Activated T-helper 1 cell treated with anti-CD3 and anti-CD28 coated beads, Interleukin-12 subunit alpha, Interleukin-12 subunit beta, Interleukin-2, Interleukin-4 antibody, amounts not matched to agents 30 ng/mL and 10 ng/mL and 1 ng/mL, durations not matched to agents 14 hours and 24 hours and 36 hours (primary cell): ENCODE measurements around the gene PAX7. TPM values are rescaled to one million over a fixed set of nuclear protein-coding genes. Genes with fewer than 3 reads are reported as not detected.

Experiments used
- DNase-seq: peaks from one replicate; pipeline ENCODE4 v3.0.0; 2021; ENCODE audit warnings: low spot score
- H3K27ac Mint-ChIP-seq: one replicate; pipeline ENCODE4 v1.8.0; 2021; ENCODE audit warnings: mild to moderate bottlenecking, mixed read lengths
- H3K27me3 Mint-ChIP-seq: one replicate; pipeline ENCODE4 v1.8.0; 2022; ENCODE audit warnings: mild to moderate bottlenecking, moderate library complexity, mixed read lengths; ENCODE audit not compliant: insufficient read depth
- H3K36me3 Mint-ChIP-seq: one replicate; pipeline ENCODE4 v1.8.0; 2021; ENCODE audit warnings: low read depth, mixed read lengths
- H3K4me1 Mint-ChIP-seq: one replicate; pipeline ENCODE4 v1.8.0; 2021; ENCODE audit warnings: low read depth, mixed read lengths
- H3K4me3 Mint-ChIP-seq: one replicate; pipeline ENCODE4 v1.8.0; 2021; ENCODE audit warnings: mild to moderate bottlenecking, moderate library complexity, mixed read lengths
- H3K9me3 Mint-ChIP-seq: one replicate; pipeline ENCODE4 v1.8.0; 2021; ENCODE audit warnings: mixed read lengths
- intact Hi-C: fragments of 100-400 bp; cut with micrococcal nuclease; formaldehyde crosslinking; loops from one replicate; pipeline ENCODE4 v1.15.1; 2024
- total RNA-seq: library from RNA; stranded (reverse); gene quantifications from 2 replicates; pipeline ENCODE4 v1.2.3, GENCODE V29; 2022

The PAX7 gene
- total RNA-seq, 1 donor from 2014 or later = not detected

GRCh38 chr1:18786149-18786548, 155.5 kb downstream of the PAX7 start:
- Mint-ChIP-seq H3K9me3 (no peaks in the 10 kb centered on the region), H3K36me3 (no peaks in the 10 kb centered on the region), H3K27me3 (peaks cover 14% of the 10 kb centered on the region), H3K27ac (no peak overlapping the region), H3K4me3 (no peak overlapping the region), H3K4me1 (no peaks in the 10 kb centered on the region)
- intact Hi-C loops = no loop called here
- DNase-seq = no peak

DNA sequence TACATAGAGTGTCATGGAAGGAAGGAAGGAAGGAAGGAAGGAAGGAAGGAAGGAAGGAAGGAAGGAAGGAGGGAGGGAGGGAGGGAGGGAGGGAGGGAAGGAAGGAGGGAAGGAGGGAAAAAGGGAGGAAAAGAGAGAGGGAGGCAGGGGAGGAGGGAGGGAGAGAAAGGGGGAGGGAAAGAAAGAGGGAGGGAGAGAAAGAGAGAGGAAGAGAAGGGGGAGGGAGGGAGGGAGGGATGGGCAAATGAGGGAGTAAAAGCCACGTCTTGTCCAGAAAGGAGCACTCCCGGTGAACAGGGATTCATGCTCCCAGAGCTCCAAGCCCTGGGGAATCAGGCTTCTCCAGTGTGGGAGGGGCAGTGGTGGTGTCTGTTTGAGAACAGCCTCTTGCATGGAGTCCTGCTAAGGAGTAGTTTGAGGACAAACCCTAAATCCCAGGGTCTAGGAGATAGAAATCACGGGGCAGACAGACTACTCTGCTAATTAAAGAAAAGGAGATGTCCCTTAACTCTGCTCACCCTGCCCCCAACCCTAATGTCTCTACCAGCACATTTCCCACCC, 157.3 kb downstream of the PAX7 start:
- Mint-ChIP-seq H3K4me1 (no peaks in the 10 kb centered on the region), H3K36me3 (no peaks in the 10 kb centered on the region), H3K27me3 (peaks cover 14% of the 10 kb centered on the region), H3K9me3 (no peaks in the 10 kb centered on the region), H3K4me3 (no peak overlapping the region), H3K27ac (no peak overlapping the region)
- DNase-seq = no peak
- intact Hi-C loops = no loop called here

DNA sequence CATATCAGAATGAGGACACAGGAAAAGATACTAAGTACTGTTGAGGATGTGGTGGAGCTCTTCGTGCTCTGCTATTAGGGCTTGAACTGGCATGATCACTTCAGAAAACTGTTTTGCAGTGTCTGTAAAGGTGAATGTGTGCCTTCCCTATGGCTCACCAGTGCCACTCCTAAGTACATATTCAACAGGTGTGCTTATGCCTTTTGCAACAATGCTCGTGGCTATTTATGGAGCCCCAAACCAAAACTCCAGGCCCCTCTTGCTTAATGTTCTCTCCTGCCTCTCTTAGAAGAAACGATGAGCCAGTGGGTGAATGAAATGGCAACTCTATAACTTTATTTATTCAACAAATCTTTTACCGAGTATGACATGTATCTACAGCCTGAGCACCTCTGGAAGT, 158.6 kb downstream of the PAX7 start:
- Mint-ChIP-seq H3K27me3 (peaks cover 13% of the 10 kb centered on the region), H3K36me3 (no peaks in the 10 kb centered on the region), H3K27ac (no peak overlapping the region), H3K4me1 (no peaks in the 10 kb centered on the region), H3K4me3 (no peak overlapping the region), H3K9me3 (no peaks in the 10 kb centered on the region)
- intact Hi-C loops = no loop called here
- DNase-seq = no peak

GRCh38 chr1:18792747-18793146, 162.1 kb downstream of the PAX7 start:
- intact Hi-C loops = no loop called here

GRCh38 chr1:18793164-18793563, 162.5 kb downstream of the PAX7 start:
- intact Hi-C loops = no loop called here
- H3K27me3 Mint-ChIP-seq = peaks cover 9% of the 10 kb centered on the region
- H3K4me3 Mint-ChIP-seq = no peak overlapping the region
- H3K4me1 Mint-ChIP-seq = no peaks in the 10 kb centered on the region
- H3K27ac Mint-ChIP-seq = no peak overlapping the region
- no peaks in the 10 kb centered on the region for H3K36me3 Mint-ChIP-seq
- H3K9me3 Mint-ChIP-seq = no peaks in the 10 kb centered on the region
- DNase-seq = no peak

More at GRCh38 chr1:18792747-18793146, 162.1 kb downstream of the PAX7 start:
- Mint-ChIP-seq H3K27ac (no peak overlapping the region), H3K27me3 (peaks cover 9% of the 10 kb centered on the region), H3K9me3 (no peaks in the 10 kb centered on the region), H3K36me3 (no peaks in the 10 kb centered on the region), H3K4me3 (no peak overlapping the region), H3K4me1 (no peaks in the 10 kb centered on the region)
- DNase-seq = no peak

DNA sequence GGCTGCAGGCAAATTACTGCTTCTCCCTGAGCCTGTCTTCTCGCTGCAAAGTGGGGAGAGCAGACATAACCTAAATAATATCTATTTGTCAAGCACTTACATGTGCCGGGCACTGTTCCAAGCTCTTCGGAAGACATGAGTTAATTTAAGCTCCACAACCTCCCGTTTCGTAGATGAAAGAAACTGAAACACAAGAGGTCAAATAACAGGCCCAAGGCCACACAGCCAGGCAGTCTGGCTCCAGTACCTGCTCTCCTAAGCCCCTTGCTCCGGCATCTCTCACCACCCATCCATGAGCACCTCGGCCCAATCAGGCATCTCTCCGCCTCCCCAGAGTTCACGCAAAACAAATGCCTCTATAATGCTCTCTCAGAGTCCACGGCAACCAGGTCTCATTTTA, 163.4 kb downstream of the PAX7 start:
- Mint-ChIP-seq H3K4me1 (no peaks in the 10 kb centered on the region), H3K36me3 (no peaks in the 10 kb centered on the region), H3K27ac (no peak overlapping the region), H3K4me3 (no peak overlapping the region), H3K27me3 (peaks cover 9% of the 10 kb centered on the region), H3K9me3 (no peaks in the 10 kb centered on the region)
- no peak for DNase-seq
- intact Hi-C loops = no loop called here

DNA sequence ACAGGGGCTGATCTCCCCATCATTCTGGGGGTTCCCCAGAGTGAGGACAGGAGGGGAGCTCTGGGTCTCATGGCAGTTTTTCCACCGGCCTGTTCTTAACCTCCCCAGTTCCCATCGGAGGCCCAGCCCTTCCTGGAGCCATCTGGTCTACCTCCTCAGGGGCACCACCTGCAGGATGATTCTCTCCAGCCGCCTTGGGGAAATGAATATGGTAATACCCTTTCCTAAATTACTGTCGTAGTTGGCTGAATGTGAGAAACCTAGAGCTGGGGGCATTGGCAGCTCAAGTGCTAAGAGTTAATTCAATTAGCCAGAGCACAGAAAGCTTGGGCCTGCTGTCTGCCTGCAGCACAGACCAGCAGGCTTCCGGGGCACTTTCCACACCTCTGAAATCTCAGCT, 163.9 kb downstream of the PAX7 start:
- intact Hi-C loops = no loop called here
- no peak for DNase-seq
- peaks cover 9% of the 10 kb centered on the region for H3K27me3 Mint-ChIP-seq
- H3K27ac Mint-ChIP-seq = no peak overlapping the region
- no peaks in the 10 kb centered on the region for H3K9me3 Mint-ChIP-seq
- H3K36me3 Mint-ChIP-seq = no peaks in the 10 kb centered on the region
- H3K4me3 Mint-ChIP-seq = no peak overlapping the region
- H3K4me1 Mint-ChIP-seq = no peaks in the 10 kb centered on the region

DNA sequence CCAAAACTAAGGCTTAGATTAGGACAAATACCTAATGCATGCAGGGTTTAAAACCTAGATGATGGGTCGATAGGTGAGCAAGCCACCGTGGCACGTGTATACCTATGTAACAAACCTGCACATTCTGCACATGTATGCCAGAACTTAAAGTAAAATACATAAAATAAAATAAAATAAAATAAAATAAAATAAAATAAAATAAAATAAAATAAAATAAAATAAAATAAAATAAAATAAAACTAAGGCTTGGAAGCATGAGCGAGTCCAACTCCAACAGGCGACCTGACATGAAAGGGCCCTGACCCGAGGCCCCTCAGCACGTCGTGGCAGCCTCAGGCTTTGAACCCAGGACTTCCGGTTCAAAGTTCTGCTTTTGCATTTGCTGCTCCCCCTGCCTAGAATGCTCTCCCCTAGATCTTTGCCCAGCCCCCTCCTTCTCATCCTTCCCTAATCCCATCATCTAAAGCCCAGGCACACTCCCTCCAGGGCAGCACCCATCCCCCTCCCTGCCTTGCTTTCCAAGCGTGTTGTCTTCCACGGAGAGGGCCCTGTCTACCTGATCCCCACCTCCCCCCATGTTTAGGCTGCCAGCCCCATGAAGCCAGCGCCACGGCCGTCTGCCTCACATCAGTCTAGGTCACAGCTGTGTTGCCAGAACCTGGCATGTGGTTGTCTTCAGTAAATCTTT, 164.5 kb downstream of the PAX7 start:
- no peaks in the 10 kb centered on the region for H3K9me3 Mint-ChIP-seq
- H3K27me3 Mint-ChIP-seq = peaks cover 8% of the 10 kb centered on the region
- no peaks in the 10 kb centered on the region for H3K4me1 Mint-ChIP-seq
- no peak for DNase-seq
- no peaks in the 10 kb centered on the region for H3K36me3 Mint-ChIP-seq
- intact Hi-C loops = no loop called here
- H3K4me3 Mint-ChIP-seq = no peak overlapping the region
- no peak overlapping the region for H3K27ac Mint-ChIP-seq

DNA sequence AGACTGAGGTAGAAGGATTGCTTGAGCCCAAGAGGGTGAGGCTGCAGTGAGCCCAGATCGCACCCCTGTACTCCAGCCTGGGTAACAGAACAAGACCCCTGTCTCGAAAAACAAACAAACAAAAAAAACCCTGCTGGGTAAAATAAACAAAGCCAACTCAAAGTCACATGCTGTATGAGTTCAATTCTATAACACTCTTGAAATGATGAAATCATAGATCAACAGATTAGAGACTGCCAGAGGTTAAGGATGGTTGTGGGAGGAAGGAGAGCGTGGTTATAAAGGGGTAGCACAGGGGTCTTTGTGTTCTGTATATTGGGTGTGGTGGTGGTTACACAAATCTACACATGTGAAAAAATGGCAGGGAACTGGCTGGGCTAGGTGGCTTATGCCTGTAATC, 166.3 kb downstream of the PAX7 start:
- H3K36me3 Mint-ChIP-seq = no peaks in the 10 kb centered on the region
- H3K4me3 Mint-ChIP-seq = no peak overlapping the region
- intact Hi-C loops = no loop called here
- no peak for DNase-seq
- no peaks in the 10 kb centered on the region for H3K9me3 Mint-ChIP-seq
- H3K27ac Mint-ChIP-seq = no peak overlapping the region
- H3K4me1 Mint-ChIP-seq = no peaks in the 10 kb centered on the region
- H3K27me3 Mint-ChIP-seq = peaks cover 6% of the 10 kb centered on the region

Other genes starting within 250 kb of the PAX7 start
- gene KLHDC7A, start 149.9 kb upstream of the PAX7 start, total RNA-seq = not detected in 2 replicates
- gene TAS1R2, start 228.8 kb downstream of the PAX7 start, total RNA-seq = not detected in 2 replicates